NCI-H1694 (cell line): ENCODE data around the gene LMNA.

Experiments
- DNase-seq: peaks from one replicate; lab custom pipeline; 2025; lab: John Stamatoyannopoulos, UW

Gene LMNA

GRCh38 chr1:156143765-156144489 lies 29.4 kb downstream of the LMNA start:
- no peak for DNase-seq

GRCh38 chr1:156144742-156145141 lies 30.2 kb downstream of the LMNA start:
- no peak for DNase-seq

- no peak for DNase-seq
Measured at GRCh38 chr1:156145650-156146019, 31.1 kb downstream of the LMNA start.

- DNase-seq, result peak; percentile 94
Measured at GRCh38 chr1:156146020-156146768, 31.7 kb downstream of the LMNA start.

- peak; percentile 16 for DNase-seq
Measured at GRCh38 chr1:156146769-156147405, 32.4 kb downstream of the LMNA start.

- no peak for DNase-seq
Measured at GRCh38 chr1:156148216-156148615, 33.7 kb downstream of the LMNA start.

- DNase-seq, result no peak
Measured at GRCh38 chr1:156149374-156150332, 35.1 kb downstream of the LMNA start.

GRCh38 chr1:156150333-156151011 lies 36.0 kb downstream of the LMNA start:
- DNase-seq, result no peak

GRCh38 chr1:156151093-156151688 lies 36.7 kb downstream of the LMNA start:
- no peak for DNase-seq

- DNase-seq, result no peak
Measured at GRCh38 chr1:156152628-156153027, 38.1 kb downstream of the LMNA start.

- DNase-seq, result no peak
Measured at GRCh38 chr1:156153362-156153761, 38.9 kb downstream of the LMNA start, which contains the start of gene SEMA4A. Gene SEMA4A, plus strand, starts transcription at chr1:156153585. Its CDS starts 994 bp downstream, at chr1:156154579.

- DNase-seq, result no peak
Measured at GRCh38 chr1:156154317-156154749, 39.8 kb downstream of the LMNA start.

- DNase-seq, result no peak
Measured at GRCh38 chr1:156155756-156156510, 41.4 kb downstream of the LMNA start.

- DNase-seq, result no peak
Measured at GRCh38 chr1:156157506-156157905, 43.0 kb downstream of the LMNA start.

GRCh38 chr1:156157966-156158365 lies 43.5 kb downstream of the LMNA start:
- DNase-seq, result no peak

GRCh38 chr1:156160000-156160742 lies 45.7 kb downstream of the LMNA start:
- DNase-seq, result no peak

- no peak for DNase-seq
Measured at GRCh38 chr1:156160743-156161171, 46.2 kb downstream of the LMNA start.

- no peak for DNase-seq
Measured at GRCh38 chr1:156162430-156163037, 48.0 kb downstream of the LMNA start.

GRCh38 chr1:156163712-156164111 lies 49.2 kb downstream of the LMNA start:
- DNase-seq, result no peak
